Activated CD4-positive, CD25-positive, alpha-beta regulatory T cell treated with anti-CD3 and anti-CD28 coated beads, Interleukin-2, amount 50 U/mL, for 16 hours (primary cell): ENCODE measurements around the gene SLCO6A1.

Experiments
- DNase-seq: peaks from one replicate; pipeline ENCODE4 v3.0.0-alpha.2; 2020; ENCODE audit warnings: low read depth, low spot score

Gene SLCO6A1

GRCh38 chr5:102453716-102454115 is 45.1 kb downstream of the SLCO6A1 start:
- no peak for DNase-seq

GRCh38 chr5:102451082-102451481 is 47.7 kb downstream of the SLCO6A1 start:
- DNase-seq, result no peak

GRCh38 chr5:102450313-102450990 is 48.3 kb downstream of the SLCO6A1 start:
- DNase-seq, result no peak

GRCh38 chr5:102433473-102433872 is 65.3 kb downstream of the SLCO6A1 start:
- no peak for DNase-seq

- no peak for DNase-seq
Measured at GRCh38 chr5:102421647-102422046, 77.2 kb downstream of the SLCO6A1 start.

- no peak for DNase-seq
Measured at GRCh38 chr5:102418531-102418930, 80.3 kb downstream of the SLCO6A1 start.

GRCh38 chr5:102414448-102414847 is 84.4 kb downstream of the SLCO6A1 start:
- no peak for DNase-seq

- no peak for DNase-seq
Measured at GRCh38 chr5:102388235-102388634, 110.6 kb downstream of the SLCO6A1 start.

GRCh38 chr5:102385365-102385764 is 113.4 kb downstream of the SLCO6A1 start:
- DNase-seq, result no peak

GRCh38 chr5:102380174-102380573 is 118.6 kb downstream of the SLCO6A1 start:
- no peak for DNase-seq

GRCh38 chr5:102375876-102376275 is 122.9 kb downstream of the SLCO6A1 start:
- no peak for DNase-seq

- DNase-seq, result no peak
Measured at GRCh38 chr5:102375272-102375671, 123.5 kb downstream of the SLCO6A1 start.

- DNase-seq, result no peak
Measured at GRCh38 chr5:102368392-102368791, 130.4 kb downstream of the SLCO6A1 start.

GRCh38 chr5:102341681-102342288 is 157.0 kb downstream of the SLCO6A1 start:
- DNase-seq, result no peak

GRCh38 chr5:102324714-102325113 is 174.1 kb downstream of the SLCO6A1 start:
- DNase-seq, result no peak
